PC-3 (cell line): ENCODE data around the gene YJEFN3.

Source experiments
- EZH2 ChIP-seq: fragments of 300-600 bp; sonication (generic); IDR thresholded peaks from one replicate; pipeline ENCODE4 v1.6.1; 2017; ENCODE audit warnings: antibody characterized with exemption, mild to moderate bottlenecking, low read length; ENCODE audit not compliant: unreplicated experiment
- EZH2phosphoT487 ChIP-seq: fragments of 300-600 bp; sonication (generic); IDR thresholded peaks from 2 replicates; pipeline ENCODE4 v1.6.1; 2018; ENCODE audit warnings: mild to moderate bottlenecking, antibody characterized with exemption, low read length, borderline replicate concordance
- TF ChIP-seq, protein P1 (sequence below): fragments of 300-600 bp; sonication (generic); conservative IDR thresholded peaks from 2 replicates; pipeline ENCODE4 v1.5.1; 2017; ENCODE audit warnings: antibody characterized with exemption, low read depth, mild to moderate bottlenecking, low read length

DNA sequence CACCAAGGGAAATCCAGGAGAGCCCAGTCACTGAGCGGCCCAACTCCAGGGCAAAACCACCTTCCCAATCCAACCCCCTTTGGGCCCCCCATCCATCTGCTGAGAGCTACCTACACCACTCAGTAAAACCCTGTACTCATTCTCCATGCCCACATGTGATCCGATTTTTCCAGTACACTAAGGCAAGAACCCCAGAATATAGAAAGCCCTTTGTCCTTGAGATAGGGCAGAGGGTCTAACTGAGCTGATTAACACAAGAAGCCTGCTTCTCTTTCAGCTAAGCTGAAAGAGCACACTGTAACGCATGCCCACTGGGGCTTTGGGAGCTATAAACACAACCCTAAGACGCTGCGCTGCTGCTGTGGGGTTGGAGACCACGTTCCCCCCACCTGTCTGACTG is 53.8 kb downstream of the YJEFN3 start:
- TF ChIP-seq, protein P1, sequence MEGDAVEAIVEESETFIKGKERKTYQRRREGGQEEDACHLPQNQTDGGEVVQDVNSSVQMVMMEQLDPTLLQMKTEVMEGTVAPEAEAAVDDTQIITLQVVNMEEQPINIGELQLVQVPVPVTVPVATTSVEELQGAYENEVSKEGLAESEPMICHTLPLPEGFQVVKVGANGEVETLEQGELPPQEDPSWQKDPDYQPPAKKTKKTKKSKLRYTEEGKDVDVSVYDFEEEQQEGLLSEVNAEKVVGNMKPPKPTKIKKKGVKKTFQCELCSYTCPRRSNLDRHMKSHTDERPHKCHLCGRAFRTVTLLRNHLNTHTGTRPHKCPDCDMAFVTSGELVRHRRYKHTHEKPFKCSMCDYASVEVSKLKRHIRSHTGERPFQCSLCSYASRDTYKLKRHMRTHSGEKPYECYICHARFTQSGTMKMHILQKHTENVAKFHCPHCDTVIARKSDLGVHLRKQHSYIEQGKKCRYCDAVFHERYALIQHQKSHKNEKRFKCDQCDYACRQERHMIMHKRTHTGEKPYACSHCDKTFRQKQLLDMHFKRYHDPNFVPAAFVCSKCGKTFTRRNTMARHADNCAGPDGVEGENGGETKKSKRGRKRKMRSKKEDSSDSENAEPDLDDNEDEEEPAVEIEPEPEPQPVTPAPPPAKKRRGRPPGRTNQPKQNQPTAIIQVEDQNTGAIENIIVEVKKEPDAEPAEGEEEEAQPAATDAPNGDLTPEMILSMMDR = no peak
- TF ChIP-seq EZH2 (no peak), EZH2phosphoT487 (no peak)
